BJ (cell line): ENCODE measurements around the gene CKAP2L. TPM values are rescaled to one million over a fixed set of nuclear protein-coding genes. Genes with fewer than 3 reads are reported as not detected.
A peak's percentile ranks its signal among the peaks of the same experiment; 100 is the strongest.

Experiments used
- CTCF ChIA-PET: fragments of 350-600 bp; formaldehyde crosslinking; extraction: SDS; loops from one replicate; lab custom pipeline; 2021; ENCODE audit warnings: antibody characterized with exemption, inconsistent platforms; lab: Yijun Ruan, JAX
- POLR2A ChIA-PET: fragments of 300-600 bp; sonication (Branson Sonifier 250); formaldehyde crosslinking; extraction: SDS; loops from one replicate; lab custom pipeline; 2021; ENCODE audit warnings: antibody characterized with exemption; lab: Charles Lee
- DNase-seq: peaks from one replicate; pipeline ENCODE4 v3.0.0-alpha.2; 2011; ENCODE audit warnings: low read depth
- H3K27me3 ChIP-seq: 2 replicates; pipeline ENCODE4 v1.6.0; 2011; ENCODE audit warnings: low read length; ENCODE audit not compliant: control insufficient read depth, insufficient read depth
- H3K36me3 ChIP-seq: 2 replicates; pipeline ENCODE4 v1.5.1; 2011; ENCODE audit warnings: low read length; ENCODE audit not compliant: control insufficient read depth, insufficient read depth
- H3K4me3 ChIP-seq: 2 replicates; pipeline ENCODE4 v1.5.1; 2011; ENCODE audit warnings: low read depth, mild to moderate bottlenecking, control low read depth, low read length
- polyA plus RNA-seq: library from polyadenylated mRNA; depleted of rRNA; stranded (reverse); fragments of >200 nt; gene quantifications from 2 replicates; pipeline ENCODE4 v1.2.3, GENCODE V29; 2011
- TF ChIP-seq, protein P1 (sequence below): IDR thresholded peaks from 2 replicates; pipeline ENCODE4 v1.5.1; 2011; ENCODE audit warnings: low read depth, mild to moderate bottlenecking, control low read depth, inconsistent platforms, low read length, moderate library complexity; ENCODE audit not compliant: insufficient read depth

The CKAP2L gene
- polyA plus RNA-seq, 1 experiment, result 3.3 TPM

DNA sequence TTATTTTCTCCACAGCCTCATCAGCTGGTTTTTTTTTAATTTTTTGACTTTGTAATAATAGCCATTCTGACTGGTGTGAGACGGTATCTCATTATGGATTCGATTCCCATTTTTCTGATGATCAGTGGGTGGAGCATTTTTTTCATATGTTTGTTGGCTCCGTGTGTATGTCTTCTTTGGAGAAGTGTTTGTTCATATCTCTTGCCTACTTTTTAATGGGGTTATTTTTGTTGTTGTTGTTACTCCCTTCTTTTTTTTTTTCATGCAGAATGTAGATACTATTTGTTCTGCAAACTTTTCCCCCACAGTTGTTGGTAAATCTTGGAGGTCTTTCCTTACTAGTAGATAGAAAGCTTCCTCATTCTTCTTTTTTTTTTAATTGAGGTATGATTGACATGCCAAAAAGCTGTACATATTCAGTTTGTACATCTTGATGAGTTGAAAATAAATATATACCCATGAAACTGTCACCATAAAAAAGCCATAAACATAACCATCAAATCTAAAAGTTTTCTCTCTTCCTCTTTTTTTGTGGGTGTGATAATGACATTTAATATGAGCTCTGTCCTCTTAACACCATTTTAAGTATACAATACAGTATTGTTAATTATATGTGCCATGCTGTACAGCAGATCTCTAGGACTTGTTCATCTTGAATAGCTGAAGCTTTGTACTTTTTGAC, 65.4 kb downstream of the CKAP2L start:
- ChIA-PET CTCF (interaction anchor here (0.7 to 1.3 kb wide), 3 partner anchors 11 to 21 kb away, joined by 3 to 7 read pairs (median 3); no protein-coding TSS in a partner anchor), POLR2A (no interaction called here)
- TF ChIP-seq, protein P1, sequence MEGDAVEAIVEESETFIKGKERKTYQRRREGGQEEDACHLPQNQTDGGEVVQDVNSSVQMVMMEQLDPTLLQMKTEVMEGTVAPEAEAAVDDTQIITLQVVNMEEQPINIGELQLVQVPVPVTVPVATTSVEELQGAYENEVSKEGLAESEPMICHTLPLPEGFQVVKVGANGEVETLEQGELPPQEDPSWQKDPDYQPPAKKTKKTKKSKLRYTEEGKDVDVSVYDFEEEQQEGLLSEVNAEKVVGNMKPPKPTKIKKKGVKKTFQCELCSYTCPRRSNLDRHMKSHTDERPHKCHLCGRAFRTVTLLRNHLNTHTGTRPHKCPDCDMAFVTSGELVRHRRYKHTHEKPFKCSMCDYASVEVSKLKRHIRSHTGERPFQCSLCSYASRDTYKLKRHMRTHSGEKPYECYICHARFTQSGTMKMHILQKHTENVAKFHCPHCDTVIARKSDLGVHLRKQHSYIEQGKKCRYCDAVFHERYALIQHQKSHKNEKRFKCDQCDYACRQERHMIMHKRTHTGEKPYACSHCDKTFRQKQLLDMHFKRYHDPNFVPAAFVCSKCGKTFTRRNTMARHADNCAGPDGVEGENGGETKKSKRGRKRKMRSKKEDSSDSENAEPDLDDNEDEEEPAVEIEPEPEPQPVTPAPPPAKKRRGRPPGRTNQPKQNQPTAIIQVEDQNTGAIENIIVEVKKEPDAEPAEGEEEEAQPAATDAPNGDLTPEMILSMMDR, result no peak
- Histone ChIP-seq H3K27me3 (no peaks in the 10 kb centered on the region), H3K36me3 (no peaks in the 10 kb centered on the region), H3K4me3 (no peak overlapping the region)
- no peak for DNase-seq

DNA sequence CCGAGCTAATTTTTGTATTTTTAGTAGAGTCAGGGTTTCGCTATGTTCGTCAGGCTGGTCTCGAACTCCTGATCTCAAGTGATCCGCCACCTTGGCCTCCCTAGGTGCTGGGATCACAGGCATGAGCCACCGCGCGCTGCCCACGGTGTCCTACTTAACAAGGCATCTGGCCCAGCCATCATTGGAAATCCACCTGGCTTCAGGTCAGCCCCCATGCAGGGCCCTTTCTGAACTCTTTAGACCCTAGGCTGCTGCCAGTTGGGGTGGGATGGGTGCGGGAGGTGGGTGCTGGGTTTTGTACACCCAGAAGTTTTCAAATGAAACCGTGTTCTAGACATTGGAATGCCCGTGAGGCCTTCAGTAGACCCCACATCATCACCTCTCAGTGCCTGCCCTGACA, 70.2 kb downstream of the CKAP2L start:
- Histone ChIP-seq H3K27me3 (no peaks in the 10 kb centered on the region), H3K4me3 (no peak overlapping the region), H3K36me3 (no peaks in the 10 kb centered on the region)
- POLR2A ChIA-PET, result no interaction called here
- DNase-seq, result no peak
- TF ChIP-seq, protein P1, result no peak
- CTCF ChIA-PET, result interaction anchor here (2.2 kb wide), 1 partner anchor 13 kb away, joined by 7 read pairs; no protein-coding TSS in a partner anchor

- TF ChIP-seq, protein P1, result no peak
- no peaks in the 10 kb centered on the region for H3K27me3 ChIP-seq
- CTCF ChIA-PET, result interaction anchor here (2.2 to 3.6 kb wide), 2 partner anchors 12 to 32 kb away, joined by 7 to 22 read pairs; no protein-coding TSS in a partner anchor
- POLR2A ChIA-PET, result no interaction called here
- DNase-seq, result no peak
- no peak overlapping the region for H3K4me3 ChIP-seq
- no peaks in the 10 kb centered on the region for H3K36me3 ChIP-seq
These were observed 70.8 kb downstream of the CKAP2L start for GRCh38 chr2:112693596-112693995.

DNA sequence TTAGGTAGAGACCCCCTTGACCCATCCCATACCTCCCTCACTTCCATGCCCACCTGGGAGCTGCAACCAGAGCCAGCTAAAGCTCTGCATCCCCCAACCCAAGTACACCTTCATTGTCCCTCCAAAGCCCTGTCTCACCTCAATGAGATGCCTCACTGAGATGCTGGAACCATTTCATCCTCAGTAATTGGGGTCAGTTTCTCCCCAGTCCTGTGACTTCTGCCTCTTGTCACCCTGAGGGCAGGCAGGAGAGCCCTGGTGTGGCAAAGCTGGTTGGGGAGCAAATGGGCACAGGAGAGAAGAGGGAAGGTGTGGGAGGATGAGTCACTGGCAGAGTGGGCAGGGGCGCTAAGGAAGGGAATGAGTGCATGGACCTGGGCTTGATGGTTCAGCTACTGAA, 71.5 kb downstream of the CKAP2L start:
- no peak overlapping the region for H3K4me3 ChIP-seq
- POLR2A ChIA-PET, result no interaction called here
- CTCF ChIA-PET, result interaction anchor here (1.1 to 3.6 kb wide), 5 partner anchors 11 to 93 kb away, joined by 3 to 22 read pairs (median 7); no protein-coding TSS in a partner anchor

DNA sequence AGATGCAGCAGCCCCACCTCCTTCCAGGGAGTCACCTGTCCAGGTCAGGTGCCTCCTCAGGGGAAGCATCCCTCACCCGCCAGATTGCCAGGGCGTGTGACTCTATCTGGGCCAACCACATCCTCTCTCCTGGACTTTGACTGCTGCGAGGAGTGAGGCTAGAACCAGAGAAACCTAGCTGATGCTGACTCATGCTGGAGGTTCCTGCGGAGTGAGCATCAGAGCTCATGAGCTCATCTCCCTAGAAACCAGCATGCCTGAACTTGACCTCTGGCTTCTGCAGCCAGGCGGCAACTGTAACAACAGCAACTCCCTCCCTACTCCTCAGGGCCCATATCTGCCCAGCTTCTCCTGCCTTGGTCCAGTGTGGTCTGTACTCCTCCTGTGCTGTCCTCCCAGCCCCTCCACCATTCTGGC, 71.9 kb downstream of the CKAP2L start:
- DNase-seq, result peak; percentile 81
- ChIA-PET CTCF (interaction anchor here (1.1 to 3.6 kb wide), 6 partner anchors 11 to 92 kb away, joined by 3 to 22 read pairs (median 5); no protein-coding TSS in a partner anchor), POLR2A (interaction anchor here (0.7 kb wide), 1 partner anchor 51 kb away, joined by 4 read pairs; no protein-coding TSS in a partner anchor)
- no peaks in the 10 kb centered on the region for H3K27me3 ChIP-seq
- H3K36me3 ChIP-seq, result no peaks in the 10 kb centered on the region
- no peak overlapping the region for H3K4me3 ChIP-seq
- TF ChIP-seq, protein P1, result no peak

More for the DNA sequence above, 71.5 kb downstream of the CKAP2L start:
- TF ChIP-seq, protein P1, result no peak
- no peaks in the 10 kb centered on the region for H3K36me3 ChIP-seq
- no peaks in the 10 kb centered on the region for H3K27me3 ChIP-seq
- DNase-seq, result no peak
